Vagina (tissue), 2 donors: ENCODE results near the gene KCNC3.

Experiments used
- POLR2A ChIP-seq, 2 donors: fragments of 450-650 bp; IDR thresholded peaks; one replicate each; pipeline ENCODE4 v1.6.1; 2017; ENCODE audit warnings: antibody characterized with exemption in 2 of 2, mild to moderate bottlenecking in 2 of 2, moderate library complexity in 2 of 2
- POLR2AphosphoS5 ChIP-seq, 2 donors: sonication (generic); formaldehyde crosslinking; IDR thresholded peaks; one replicate each; pipeline ENCODE4 v1.9.0; 2017; ENCODE audit warnings: antibody characterized with exemption in 2 of 2, mild to moderate bottlenecking in 2 of 2, low read depth in 1 of 2; ENCODE audit not compliant: insufficient read depth in 1 of 2

DNA sequence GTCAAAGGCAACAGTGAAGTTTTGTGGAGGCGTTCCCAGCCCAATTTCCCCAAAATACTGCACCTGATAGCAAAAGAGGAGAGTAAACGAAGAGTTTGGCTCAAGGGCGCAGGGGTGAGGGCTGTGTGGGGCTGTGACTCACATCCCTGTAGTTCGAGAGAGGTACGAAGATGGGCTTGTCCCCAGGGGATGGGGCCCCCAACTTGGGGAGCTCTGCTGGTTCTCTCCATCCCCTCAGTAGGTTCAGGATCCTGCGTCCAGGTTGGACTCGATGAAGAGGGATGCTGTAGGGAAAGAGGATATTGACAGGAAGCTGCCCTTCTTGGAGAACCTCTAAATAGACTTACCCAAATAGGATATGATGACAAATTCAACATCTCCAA, 32.8 kb upstream of the KCNC3 start:
- no peak for TF ChIP-seq POLR2AphosphoS5 (IDR thresholded peaks at IDR 0.05; ENCODE audit: insufficient read depth in 1 of 2, low read depth in 1 of 2)
- TF ChIP-seq POLR2A (IDR thresholded peaks at IDR 0.05) = no peak
